Astrocyte of the hippocampus (primary cell): ENCODE data around the gene TTC21B.

ENCODE experiments used
- DNase-seq: peaks from one replicate; pipeline ENCODE4 v3.0.0; 2011; ENCODE audit warnings: low read depth, low spot score

TTC21B gene

DNA sequence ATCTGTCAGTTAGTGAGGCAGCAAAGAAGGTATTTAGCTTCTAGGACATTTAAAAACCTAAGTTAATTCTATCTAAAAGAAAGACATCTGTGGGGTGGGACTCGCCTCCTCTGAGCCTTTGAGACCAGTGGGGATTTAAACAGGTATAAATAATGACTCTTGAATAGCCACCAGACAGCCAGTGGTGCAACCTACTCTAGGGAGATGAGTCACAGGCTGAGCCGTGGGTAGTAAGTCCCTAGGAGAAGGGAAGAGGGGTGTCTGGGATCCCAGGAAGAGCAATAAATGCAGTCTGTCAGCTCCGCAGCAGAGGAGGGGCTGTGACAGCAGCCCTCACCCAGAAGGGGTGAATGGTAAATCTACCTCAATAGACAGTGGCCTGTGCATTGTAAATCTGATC lies 116.5 kb downstream of the TTC21B start:
- DNase-seq: peak; percentile 49

DNA sequence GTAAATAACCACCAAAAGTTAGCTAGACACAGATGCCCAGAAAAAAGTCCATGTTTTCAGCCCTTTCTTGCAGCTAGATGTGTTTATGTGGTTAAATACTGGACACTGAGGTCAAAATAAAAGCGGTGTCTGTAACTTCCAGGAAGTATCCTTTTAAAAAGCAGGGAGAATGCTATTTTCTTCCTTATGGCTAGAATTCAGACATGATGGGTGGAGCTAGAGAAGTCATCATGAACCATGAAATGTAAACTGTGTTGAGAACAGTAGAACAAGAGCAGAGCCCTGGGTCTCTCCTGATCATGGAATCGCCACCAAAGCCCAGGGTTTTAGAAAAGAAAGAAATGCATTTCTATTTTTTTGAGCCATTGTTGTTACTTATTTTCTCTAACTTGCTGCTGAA lies 118.2 kb downstream of the TTC21B start:
- no peak for DNase-seq

DNA sequence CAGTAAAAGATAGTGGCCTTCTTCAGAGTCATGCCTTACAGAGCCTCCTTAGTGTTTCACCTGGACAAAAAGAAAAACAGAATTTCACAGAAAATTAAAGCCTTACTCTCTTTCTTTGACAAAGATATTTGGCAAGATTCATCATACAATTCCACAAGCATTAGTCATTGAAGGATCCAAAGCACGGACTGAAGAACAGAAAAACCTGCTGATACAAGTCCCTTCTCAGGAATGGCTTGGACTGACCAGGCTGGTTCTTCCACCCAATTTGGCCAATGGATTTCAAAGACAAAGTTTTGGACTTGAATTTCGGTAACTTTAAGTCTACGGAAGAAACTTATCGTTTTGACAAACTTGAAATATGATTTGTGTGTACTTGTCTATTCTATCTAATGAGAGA lies 120.4 kb downstream of the TTC21B start:
- peak; percentile 74 for DNase-seq

DNA sequence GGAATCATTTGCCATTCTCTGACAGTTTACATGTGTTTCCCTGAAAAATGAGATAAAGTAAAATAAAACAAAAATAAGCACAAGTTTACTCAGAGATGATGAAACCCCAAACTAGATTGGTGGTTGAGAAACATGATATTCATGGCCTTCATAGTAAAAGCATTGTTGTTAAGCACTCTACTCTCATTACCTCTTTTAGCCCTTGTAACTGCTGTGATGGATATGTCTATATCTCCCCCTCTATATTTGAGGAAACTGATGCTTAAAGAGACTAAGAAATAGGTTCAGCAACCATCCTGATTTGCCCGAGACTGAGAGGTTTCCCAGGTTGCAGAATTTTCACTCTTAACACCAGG lies 125.7 kb downstream of the TTC21B start:
- DNase-seq: no peak

DNA sequence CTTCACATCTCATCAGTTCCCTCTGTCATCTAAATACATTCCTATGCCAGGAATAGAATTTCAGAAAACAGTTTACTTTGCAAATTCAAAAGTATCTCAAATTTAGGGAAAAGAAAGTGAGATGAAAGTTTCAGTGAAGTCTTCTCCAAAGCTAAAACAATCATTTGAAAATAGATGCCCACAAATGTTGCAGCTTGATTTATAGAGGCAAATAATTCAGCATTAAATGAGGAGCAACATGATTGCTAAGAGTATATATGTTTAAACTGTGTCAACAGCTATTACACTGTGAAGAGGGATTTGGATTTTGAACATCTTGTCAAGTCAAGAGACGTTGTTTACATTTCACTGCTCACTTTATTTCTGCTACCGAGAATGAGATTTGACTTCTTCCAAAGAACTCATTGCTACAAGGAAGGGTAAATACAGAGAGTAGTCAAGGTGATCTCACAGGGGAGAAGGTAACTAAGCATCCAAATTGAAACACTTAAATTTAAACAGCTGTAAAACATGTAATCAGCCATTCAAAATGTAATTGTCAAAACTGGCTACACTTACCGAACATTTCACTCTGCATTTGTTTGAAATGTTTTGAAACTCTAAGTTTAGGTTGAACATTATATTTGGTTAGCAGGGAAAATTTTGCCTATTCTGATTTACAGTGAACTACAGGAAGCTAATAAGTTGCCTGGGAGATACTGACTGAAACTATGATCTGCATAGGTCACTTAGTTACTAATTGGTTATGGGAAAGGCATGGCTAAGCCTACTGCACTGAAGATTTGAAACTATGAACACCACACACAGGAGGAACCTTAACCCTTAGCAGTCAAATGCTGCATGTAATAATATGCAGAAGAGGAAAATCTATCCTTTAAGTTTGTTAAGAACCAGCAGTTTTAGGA lies 126.3 kb downstream of the TTC21B start:
- DNase-seq: no peak

DNA sequence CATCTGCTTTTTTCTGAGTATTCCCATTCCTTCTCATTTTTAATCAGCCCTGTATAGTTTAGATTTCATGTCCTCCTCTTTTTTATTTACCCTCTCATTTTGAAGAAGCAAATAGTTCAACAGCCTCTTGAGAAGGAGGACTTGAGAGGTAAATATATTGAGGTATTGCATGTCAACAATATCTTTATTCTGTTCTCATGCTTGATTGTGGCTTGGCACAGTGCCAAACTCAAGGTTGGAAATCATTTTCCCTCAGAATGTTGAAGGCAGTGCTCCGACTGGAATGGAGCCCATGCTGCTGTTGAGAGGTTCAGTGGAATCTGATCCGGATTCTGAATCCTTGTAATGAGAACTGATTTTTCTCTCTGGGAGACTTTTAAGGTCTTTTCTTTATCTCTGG lies 128.5 kb downstream of the TTC21B start:
- DNase-seq: peak; percentile 91
